K562 (cell line): ENCODE measurements around the gene GPR32. TPM values are rescaled to one million over a fixed set of nuclear protein-coding genes. Genes with fewer than 3 reads are reported as not detected.

ENCODE experiments used
- ATAC-seq: fragments of 200-7000 bp; cut with Tn5 transposase; 3 replicates; pipeline ENCODE4 v1.9.1; 2020; ENCODE audit warnings: moderate library complexity
- BruUV-seq: library from RNA; stranded (reverse); fragments of 400-500 nt; replicated peaks from 2 replicates; lab custom pipeline; 2021; lab: Mats Ljungman, UMichigan
- CTCF ChIA-PET: fragments of 300-600 bp; formaldehyde crosslinking; extraction: SDS; loops from one replicate; lab custom pipeline; 2021; ENCODE audit warnings: low intra/inter-chr PET ratio; lab: Yijun Ruan, JAX
- POLR2A ChIA-PET: fragments of 300-600, 350-650 bp; sonication (Branson Sonifier 250); formaldehyde crosslinking; extraction: SDS; loops from one replicate; lab custom pipeline; 2021; ENCODE audit warnings: antibody characterized with exemption, inconsistent platforms; lab: Yijun Ruan, JAX
- DNase-seq, 4 experiments: peaks; one replicate each; pipeline versions ENCODE4 v3.0.0 to v3.0.0-alpha.2; 2011 to 2018; ENCODE audit warnings: low spot score in 3 of 4, mixed read lengths in 3 of 4; ENCODE audit errors: extremely low read depth in 1 of 4
- FAIRE-seq: peaks from 2 replicates; lab custom pipeline; 2011; peaks lifted over from hg19 to GRCh38; lab: Jason Lieb, UNC
- H2AFZ ChIP-seq: 2 replicates; pipeline ENCODE4 v1.6.0; 2011; ENCODE audit warnings: low read depth, low read length, control low read depth, inconsistent platforms
- H3K27ac ChIP-seq: fragments of 200-600 bp; 3 replicates; pipeline ENCODE4 v1.8.0; 2011; ENCODE audit warnings: low read depth, mild to moderate bottlenecking, control low read depth, inconsistent platforms, low read length, moderate library complexity, mixed read lengths; ENCODE audit errors: extremely low read depth
- H3K27me3 ChIP-seq, 2 experiments: fragments of 300-600 bp in 1 of 2; 2 replicates in 1 of 2; 3 replicates in 1 of 2; pipeline versions ENCODE4 v1.6.0 to v1.8.0; 2011; ENCODE audit warnings: inconsistent platforms in 2 of 2, low read length in 2 of 2, mild to moderate bottlenecking in 1 of 2, mixed read lengths in 1 of 2, moderate library complexity in 1 of 2; ENCODE audit not compliant: control insufficient read depth in 2 of 2, insufficient read depth in 2 of 2
- H3K36me3 ChIP-seq: fragments of 300-600 bp; 3 replicates; pipeline ENCODE4 v1.8.0; 2011; ENCODE audit warnings: mild to moderate bottlenecking, low read length, inconsistent platforms; ENCODE audit not compliant: control insufficient read depth, insufficient read depth
- H3K4me1 ChIP-seq, 2 experiments: fragments of 200-600 bp in 1 of 2; replicated peaks in 1 of 2; 2 replicates in 1 of 2; 3 replicates in 1 of 2; pipeline versions ENCODE4 v1.5.1 to v1.8.0; 2011; ENCODE audit warnings: inconsistent platforms in 2 of 2, low read length in 2 of 2, mild to moderate bottlenecking in 1 of 2, mixed read lengths in 1 of 2, moderate library complexity in 1 of 2; ENCODE audit not compliant: control insufficient read depth in 2 of 2, insufficient read depth in 2 of 2
- H3K4me2 ChIP-seq: 2 replicates; pipeline ENCODE4 v1.6.1; 2011; ENCODE audit warnings: low read length, control low read depth, inconsistent platforms, mixed read lengths; ENCODE audit not compliant: insufficient read depth
- H3K4me3 ChIP-seq: fragments of 200-600 bp; sonication (generic), shearing (Covaris generic); 2 replicates; pipeline ENCODE4 v1.5.1; 2016; ENCODE audit warnings: control low read depth, inconsistent platforms
- H3K79me2 ChIP-seq: fragments of 200-600 bp; 3 replicates; pipeline ENCODE4 v1.8.0; 2011; ENCODE audit warnings: low read length, inconsistent platforms; ENCODE audit not compliant: control insufficient read depth, insufficient read depth
- H3K9ac ChIP-seq, 2 experiments: 2 replicates each; pipeline versions ENCODE4 v1.6.0 to v1.6.1; 2011; ENCODE audit warnings: low read depth in 2 of 2, low read length in 2 of 2, control low read depth in 1 of 2, inconsistent platforms in 1 of 2, mild to moderate bottlenecking in 1 of 2, mixed read lengths in 1 of 2; ENCODE audit not compliant: insufficient read depth in 1 of 2
- H3K9me1 ChIP-seq: one replicate; pipeline ENCODE4 v1.6.0; 2011; ENCODE audit warnings: inconsistent platforms, mild to moderate bottlenecking, low read length, moderate library complexity; ENCODE audit not compliant: control insufficient read depth, insufficient read depth
- H3K9me3 ChIP-seq: replicated peaks from 2 replicates; pipeline ENCODE4 v1.5.1; 2011; ENCODE audit warnings: low read depth, low read length, inconsistent platforms; ENCODE audit not compliant: control insufficient read depth, insufficient read depth
- H4K20me1 ChIP-seq: replicated peaks from 2 replicates; pipeline ENCODE4 v1.6.1; 2011; ENCODE audit warnings: low read length, inconsistent platforms, mixed read lengths; ENCODE audit not compliant: control insufficient read depth, insufficient read depth
- CEBPB ChIP-seq: fragments of 450-650 bp; IDR thresholded peaks from 2 replicates; pipeline ENCODE4 v1.6.1; 2016; ENCODE audit warnings: missing genetic modification characterization, missing compliant biosample characterization
- KLF16 ChIP-seq: IDR thresholded peaks from 2 replicates; pipeline ENCODE4 v1.6.1; 2016; ENCODE audit warnings: antibody characterized with exemption
- NCOA1 ChIP-seq: fragments of 450-650 bp; IDR thresholded peaks from 2 replicates; pipeline ENCODE4 v1.6.1; 2016; ENCODE audit warnings: low read depth
- POLR2B ChIP-seq: fragments of 450-650 bp; IDR thresholded peaks from 2 replicates; pipeline ENCODE4 v1.6.1; 2018; ENCODE audit warnings: low read depth; ENCODE audit not compliant: partially characterized antibody
- SAFB ChIP-seq: fragments of 200-400 bp; formaldehyde crosslinking; IDR thresholded peaks from 2 replicates; pipeline ENCODE4 v1.6.1; 2017; ENCODE audit warnings: low read depth, low read length, borderline replicate concordance
- SP1 ChIP-seq: sonication (generic); formaldehyde crosslinking; IDR thresholded peaks from 2 replicates; pipeline ENCODE4 v1.8.1; 2022; ENCODE audit warnings: mild to moderate bottlenecking, missing genetic modification reagents
- SUPT5H ChIP-seq: fragments of 450-650 bp; IDR thresholded peaks from 2 replicates; pipeline ENCODE4 v1.6.1; 2016
- ZBED1 ChIP-seq: IDR thresholded peaks from 2 replicates; pipeline ENCODE4 v1.6.1; 2014
- ZNF263 ChIP-seq: sonication (generic); formaldehyde crosslinking; IDR thresholded peaks from 2 replicates; pipeline ENCODE4 v1.8.0; 2022; ENCODE audit warnings: mild to moderate bottlenecking, missing genetic modification reagents, borderline replicate concordance
- ZNF551 ChIP-seq: fragments of 250-450 bp; sonication (Bioruptor Pico); IDR thresholded peaks from 2 replicates; pipeline ENCODE4 v1.5.0; 2021; ENCODE audit warnings: mild to moderate bottlenecking, moderate library complexity
- ZNF589 ChIP-seq: fragments of 200-800 bp; sonication (Bioruptor generic); IDR thresholded peaks from 2 replicates; pipeline ENCODE4 v1.6.1; 2016; ENCODE audit warnings: low read depth, missing genetic modification characterization, missing compliant biosample characterization
- ZNF695 ChIP-seq: fragments of 450-650 bp; formaldehyde crosslinking; IDR thresholded peaks from 2 replicates; pipeline ENCODE4 v1.4.0; 2020; ENCODE audit warnings: mild to moderate bottlenecking, moderate library complexity
- WGBS: fragments of 100-300 bp; shearing (Covaris generic); methylation state at CpG from one replicate; pipeline ENCODE4 v1.1.6; 2016; ENCODE audit warnings: low coverage, mixed read lengths; ENCODE audit not compliant: insufficient coverage; ENCODE audit errors: missing lambda C conversion rate; 5-methylcytosine and 5-hydroxymethylcytosine counted together
- in situ Hi-C: fragments of 300-500 bp; cut with MboI; formaldehyde crosslinking; loops from 4 replicates; pipeline ENCODE4 v1.15.0; 2018; ENCODE audit warnings: inconsistent platforms, mixed read lengths
- intact Hi-C: fragments of 100-400 bp; cut with micrococcal nuclease; formaldehyde crosslinking; loops from 2 replicates; pipeline ENCODE4 v1.14.2; 2022
- polyA plus RNA-seq, 8 experiments: library from polyadenylated mRNA; depleted of rRNA in 4 of 8; stranded (reverse) in 5 of 8; unstranded in 3 of 8; fragments of >200 nt; fragmentation: Nextera tagmentation in 2 of 8; fragmentation: Illumina TruSeq in 1 of 8; extraction: Ambion mirVana in 2 of 8; extraction: Trizol in 1 of 8; gene quantifications; 2 replicates each; pipeline versions ENCODE4 v1.2.1 to v1.2.3, GENCODE V29; 2011 to 2014; ENCODE audit warnings: inconsistent platforms in 1 of 8, missing spikeins in 1 of 8
- total RNA-seq, 7 experiments: library from RNA; depleted of rRNA in 6 of 7; stranded (reverse); fragments of >200 nt in 6 of 7; fragmentation: Illumina TruSeq in 2 of 7; extraction: Trizol in 2 of 7; gene quantifications; 2 replicates each; pipeline versions ENCODE4 v1.2.1 to v1.2.3, GENCODE V29; 2011 to 2021; ENCODE audit warnings: low replicate concordance in 1 of 7
- TF ChIP-seq, protein P1 (sequence below), 3 experiments: IDR thresholded peaks in 2 of 3; conservative IDR thresholded peaks in 1 of 3; 2 replicates each; pipeline ENCODE4 v1.5.1; 2011 to 2012; ENCODE audit warnings: low read length in 3 of 3, mild to moderate bottlenecking in 3 of 3, control low read depth in 2 of 3, improper control_type of control experiment in 1 of 3, inconsistent platforms in 1 of 3, low read depth in 1 of 3, mixed read lengths in 1 of 3, moderate library complexity in 1 of 3; ENCODE audit not compliant: insufficient read depth in 2 of 3
- TF ChIP-seq, protein P2 (sequence below): fragments of 450-650 bp; IDR thresholded peaks from 2 replicates; pipeline ENCODE4 v1.6.1; 2017; ENCODE audit warnings: antibody characterized with exemption
- TF ChIP-seq, protein P3 (sequence below): sonication (generic); formaldehyde crosslinking; IDR thresholded peaks from 2 replicates; pipeline ENCODE4 v1.8.1; 2022; ENCODE audit warnings: missing genetic modification reagents
- TF ChIP-seq, protein P4 (sequence below): conservative IDR thresholded peaks from 2 replicates; pipeline ENCODE4 v1.6.1; 2011; ENCODE audit warnings: low read depth, mild to moderate bottlenecking, low read length; ENCODE audit not compliant: control insufficient read depth

The GPR32 gene
- total and polyA plus RNA-seq, 9 of the 15 experiments (the other 6 are each of a cell fraction or from before 2014, with no cell fraction given): not detected

DNA sequence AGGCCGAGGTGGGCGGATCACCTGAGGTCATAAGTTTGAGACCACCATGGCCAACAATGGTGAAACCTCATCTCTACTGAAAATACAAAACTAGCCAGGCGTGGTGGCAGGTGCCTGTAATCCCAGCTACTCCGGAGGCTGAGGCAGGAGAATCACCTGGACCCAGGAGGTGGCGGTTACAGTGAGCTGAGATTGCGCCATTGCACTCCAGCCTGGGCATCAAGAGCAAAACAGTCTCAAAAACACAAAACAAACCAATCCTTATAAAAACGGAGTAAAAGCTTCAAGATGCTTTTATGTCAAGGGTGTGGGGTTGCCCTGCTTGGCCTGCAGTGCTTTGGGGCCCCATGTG lies 27.1 kb downstream of the GPR32 start:
- H3K27ac ChIP-seq: no peak overlapping the region
- H3K9me1 ChIP-seq: peaks cover 20% of the 10 kb centered on the region
- DNase-seq (no peak), FAIRE-seq (no peak), ATAC-seq (no peak)
- H3K4me3 ChIP-seq: no peak overlapping the region
- peaks cover 26% of the 10 kb centered on the region for H3K79me2 ChIP-seq
- 87% methylated on average over 7 of the region's 7 CpGs for WGBS
- BruUV-seq: no TSS peak
- no peak overlapping the region for H2AFZ ChIP-seq
- H3K9ac ChIP-seq: 0 out of 4 replicates have a peak overlapping the region, but pooled peaks of 1 of the 2 experiments have one; percentile 76
- H3K4me1 ChIP-seq: peaks cover 14 to 66% of the 10 kb centered on the region in 2 experiments; a peak in 4 of 5 replicates
- H4K20me1 ChIP-seq: peaks cover 52% of the 10 kb centered on the region
- H3K36me3 ChIP-seq: peaks cover 66% of the 10 kb centered on the region
- no peaks in the 10 kb centered on the region for H3K9me3 ChIP-seq
- in situ Hi-C loops: no loop called here
- H3K4me2 ChIP-seq: no peak overlapping the region
- intact Hi-C loops: no loop called here
- CTCF ChIA-PET: no interaction called here
- no peaks in the 10 kb centered on the region for H3K27me3 ChIP-seq
- POLR2A ChIA-PET: interaction anchor here (0.9 to 2.5 kb wide), 8 partner anchors 18 to 195 kb away, joined by 3 to 7 read pairs (median 4); no protein-coding TSS in a partner anchor
- TF ChIP-seq POLR2B (peak; percentile 10), ZBED1 (peak; percentile 24; the same call in 1 of the 2 replicates), SUPT5H (peak; percentile 44), NCOA1 (no peak), ZNF263 (CRISPR knock-in tag) (no peak), CEBPB (tag) (peak; percentile 79), ZNF589 (CRISPR knock-in tag) (no peak), KLF16 (no peak), ZNF551 (CRISPR knock-in tag) (no peak), SAFB (no peak), ZNF695 (CRISPR knock-in tag) (no peak), SP1 (no peak)
- TF ChIP-seq, protein P1, sequence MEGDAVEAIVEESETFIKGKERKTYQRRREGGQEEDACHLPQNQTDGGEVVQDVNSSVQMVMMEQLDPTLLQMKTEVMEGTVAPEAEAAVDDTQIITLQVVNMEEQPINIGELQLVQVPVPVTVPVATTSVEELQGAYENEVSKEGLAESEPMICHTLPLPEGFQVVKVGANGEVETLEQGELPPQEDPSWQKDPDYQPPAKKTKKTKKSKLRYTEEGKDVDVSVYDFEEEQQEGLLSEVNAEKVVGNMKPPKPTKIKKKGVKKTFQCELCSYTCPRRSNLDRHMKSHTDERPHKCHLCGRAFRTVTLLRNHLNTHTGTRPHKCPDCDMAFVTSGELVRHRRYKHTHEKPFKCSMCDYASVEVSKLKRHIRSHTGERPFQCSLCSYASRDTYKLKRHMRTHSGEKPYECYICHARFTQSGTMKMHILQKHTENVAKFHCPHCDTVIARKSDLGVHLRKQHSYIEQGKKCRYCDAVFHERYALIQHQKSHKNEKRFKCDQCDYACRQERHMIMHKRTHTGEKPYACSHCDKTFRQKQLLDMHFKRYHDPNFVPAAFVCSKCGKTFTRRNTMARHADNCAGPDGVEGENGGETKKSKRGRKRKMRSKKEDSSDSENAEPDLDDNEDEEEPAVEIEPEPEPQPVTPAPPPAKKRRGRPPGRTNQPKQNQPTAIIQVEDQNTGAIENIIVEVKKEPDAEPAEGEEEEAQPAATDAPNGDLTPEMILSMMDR (IDR thresholded peaks at IDR 0.05 in 2 of 3, conservative IDR thresholded peaks at IDR 0.05 in 1 of 3; ENCODE audit: insufficient read depth in 2 of 3, low read depth in 1 of 3, low read length in 3 of 3): no peak
- TF ChIP-seq, protein P2, sequence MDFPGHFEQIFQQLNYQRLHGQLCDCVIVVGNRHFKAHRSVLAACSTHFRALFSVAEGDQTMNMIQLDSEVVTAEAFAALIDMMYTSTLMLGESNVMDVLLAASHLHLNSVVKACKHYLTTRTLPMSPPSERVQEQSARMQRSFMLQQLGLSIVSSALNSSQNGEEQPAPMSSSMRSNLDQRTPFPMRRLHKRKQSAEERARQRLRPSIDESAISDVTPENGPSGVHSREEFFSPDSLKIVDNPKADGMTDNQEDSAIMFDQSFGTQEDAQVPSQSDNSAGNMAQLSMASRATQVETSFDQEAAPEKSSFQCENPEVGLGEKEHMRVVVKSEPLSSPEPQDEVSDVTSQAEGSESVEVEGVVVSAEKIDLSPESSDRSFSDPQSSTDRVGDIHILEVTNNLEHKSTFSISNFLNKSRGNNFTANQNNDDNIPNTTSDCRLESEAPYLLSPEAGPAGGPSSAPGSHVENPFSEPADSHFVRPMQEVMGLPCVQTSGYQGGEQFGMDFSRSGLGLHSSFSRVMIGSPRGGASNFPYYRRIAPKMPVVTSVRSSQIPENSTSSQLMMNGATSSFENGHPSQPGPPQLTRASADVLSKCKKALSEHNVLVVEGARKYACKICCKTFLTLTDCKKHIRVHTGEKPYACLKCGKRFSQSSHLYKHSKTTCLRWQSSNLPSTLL: no peak
- TF ChIP-seq, protein P3, sequence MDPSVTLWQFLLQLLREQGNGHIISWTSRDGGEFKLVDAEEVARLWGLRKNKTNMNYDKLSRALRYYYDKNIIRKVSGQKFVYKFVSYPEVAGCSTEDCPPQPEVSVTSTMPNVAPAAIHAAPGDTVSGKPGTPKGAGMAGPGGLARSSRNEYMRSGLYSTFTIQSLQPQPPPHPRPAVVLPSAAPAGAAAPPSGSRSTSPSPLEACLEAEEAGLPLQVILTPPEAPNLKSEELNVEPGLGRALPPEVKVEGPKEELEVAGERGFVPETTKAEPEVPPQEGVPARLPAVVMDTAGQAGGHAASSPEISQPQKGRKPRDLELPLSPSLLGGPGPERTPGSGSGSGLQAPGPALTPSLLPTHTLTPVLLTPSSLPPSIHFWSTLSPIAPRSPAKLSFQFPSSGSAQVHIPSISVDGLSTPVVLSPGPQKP (CRISPR knock-in tag): no peak
- TF ChIP-seq, protein P4, sequence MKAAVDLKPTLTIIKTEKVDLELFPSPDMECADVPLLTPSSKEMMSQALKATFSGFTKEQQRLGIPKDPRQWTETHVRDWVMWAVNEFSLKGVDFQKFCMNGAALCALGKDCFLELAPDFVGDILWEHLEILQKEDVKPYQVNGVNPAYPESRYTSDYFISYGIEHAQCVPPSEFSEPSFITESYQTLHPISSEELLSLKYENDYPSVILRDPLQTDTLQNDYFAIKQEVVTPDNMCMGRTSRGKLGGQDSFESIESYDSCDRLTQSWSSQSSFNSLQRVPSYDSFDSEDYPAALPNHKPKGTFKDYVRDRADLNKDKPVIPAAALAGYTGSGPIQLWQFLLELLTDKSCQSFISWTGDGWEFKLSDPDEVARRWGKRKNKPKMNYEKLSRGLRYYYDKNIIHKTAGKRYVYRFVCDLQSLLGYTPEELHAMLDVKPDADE: no peak
